ENCODE measurements around the gene KRT33B. TPM values are rescaled to one million over a fixed set of nuclear protein-coding genes. Genes with fewer than 3 reads are reported as not detected.

KRT33B gene
- total RNA-seq, 4 donors from 2014 or later = not detected

GRCh38 chr17:41411072-41411840 lies 41.6 kb upstream of the KRT33B start:
- intact Hi-C loops (cut with DNase I) = no loop called here
- DNase-seq (ENCODE audit: extremely low spot score) = no peak
- 94% methylated on average over 15 of the region's 20 CpGs for WGBS
- peaks cover 0 to 11% (median 7%) of the 10 kb centered on the region in 4 donors for H3K4me1 ChIP-seq
- H3K27ac ChIP-seq (replicated peaks in 1 of 4) = no peak overlapping the region
- H3K36me3 ChIP-seq = no peaks in the 10 kb centered on the region
- H3K9me3 ChIP-seq = no peaks in the 10 kb centered on the region
- H3K27me3 ChIP-seq = no peaks in the 10 kb centered on the region
- H3K4me3 ChIP-seq = no peak overlapping the region
- no peak for TF ChIP-seq EP300 (IDR thresholded peaks at IDR 0.05)
- no peak for TF ChIP-seq POLR2A (IDR thresholded peaks at IDR 0.05; ENCODE audit: low read depth)

- no peaks in the 10 kb centered on the region for H3K27me3 ChIP-seq
- 92% methylated on average over 10 of the region's 10 CpGs for WGBS
- no peaks in the 10 kb centered on the region for H3K36me3 ChIP-seq
- no peak for TF ChIP-seq CTCF (IDR thresholded peaks at IDR 0.05)
- no peak for TF ChIP-seq POLR2A (IDR thresholded peaks at IDR 0.05; ENCODE audit: low read depth)
- TF ChIP-seq POLR2AphosphoS5 (IDR thresholded peaks at IDR 0.05) = no peak
- TF ChIP-seq EP300 (IDR thresholded peaks at IDR 0.05) = no peak
- H3K27ac ChIP-seq (replicated peaks in 1 of 4) = no peak overlapping the region
- peaks cover 0 to 30% (median 24%) of the 10 kb centered on the region in 4 donors for H3K4me1 ChIP-seq
- intact Hi-C loops (cut with DNase I) = no loop called here
- no peaks in the 10 kb centered on the region for H3K9me3 ChIP-seq
- no peak overlapping the region for H3K4me3 ChIP-seq
- no peak for DNase-seq (ENCODE audit: extremely low spot score)
Observed at GRCh38 chr17:41407226-41407625, 37.6 kb upstream of the KRT33B start.

GRCh38 chr17:41406205-41406604 lies 36.6 kb upstream of the KRT33B start:
- Histone ChIP-seq H3K27me3 (no peaks in the 10 kb centered on the region), H3K27ac (replicated peaks in 1 of 4) (no peak overlapping the region), H3K4me3 (no peak overlapping the region), H3K36me3 (no peaks in the 10 kb centered on the region), H3K4me1 (peaks cover 0 to 36% (median 32%) of the 10 kb centered on the region in 4 donors), H3K9me3 (no peaks in the 10 kb centered on the region)
- intact Hi-C loops (cut with DNase I) = no loop called here
- WGBS = 72% methylated on average over 5 of the region's 5 CpGs
- TF ChIP-seq POLR2AphosphoS5 (IDR thresholded peaks at IDR 0.05) = no peak
- TF ChIP-seq CTCF (IDR thresholded peaks at IDR 0.05) = no peak
- no peak for TF ChIP-seq EP300 (IDR thresholded peaks at IDR 0.05)
- no peak for DNase-seq (ENCODE audit: extremely low spot score)

GRCh38 chr17:41404024-41404671 lies 34.5 kb upstream of the KRT33B start:
- peak; percentile 21 to 33 for TF ChIP-seq POLR2AphosphoS5 (IDR thresholded peaks at IDR 0.05)
- TF ChIP-seq POLR2A (IDR thresholded peaks at IDR 0.05; ENCODE audit: low read depth) = no peak
- Histone ChIP-seq H3K27me3 (no peaks in the 10 kb centered on the region), H3K9me3 (no peaks in the 10 kb centered on the region), H3K36me3 (no peaks in the 10 kb centered on the region), H3K4me3 (no peak overlapping the region), H3K27ac (replicated peaks in 1 of 4) (peak overlapping the region in 3 of 4 donors; percentile 28 to 71 (median 68)), H3K4me1 (peaks cover 0 to 36% (median 32%) of the 10 kb centered on the region in 4 donors)
- intact Hi-C loops (cut with DNase I) = no loop called here
- 41% methylated on average over 6 of the region's 7 CpGs for WGBS
- DNase-seq (ENCODE audit: extremely low spot score) = no peak

- Histone ChIP-seq H3K4me1 (peaks cover 0 to 36% (median 32%) of the 10 kb centered on the region in 4 donors), H3K36me3 (no peaks in the 10 kb centered on the region), H3K27me3 (no peaks in the 10 kb centered on the region), H3K9me3 (no peaks in the 10 kb centered on the region), H3K4me3 (no peak overlapping the region), H3K27ac (replicated peaks in 1 of 4) (peak overlapping the region; percentile 28 to 71 (median 54))
- WGBS = 65% methylated on average over 4 of the region's 4 CpGs
- no peak for DNase-seq (ENCODE audit: extremely low spot score)
- intact Hi-C loops (cut with DNase I) = no loop called here
- TF ChIP-seq POLR2A (IDR thresholded peaks at IDR 0.05; ENCODE audit: low read depth) (no peak), POLR2AphosphoS5 (IDR thresholded peaks at IDR 0.05) (no peak), CTCF (IDR thresholded peaks at IDR 0.05) (no peak), EP300 (IDR thresholded peaks at IDR 0.05) (no peak)
Observed at GRCh38 chr17:41403404-41404023, 33.9 kb upstream of the KRT33B start.

All from esophagus muscularis mucosa (tissue), 4 donors.